GM20000 (cell line): ENCODE data around the gene CAPNS1.

Source experiments
- DNase-seq: peaks from one replicate; pipeline ENCODE4 v3.0.0; 2012; ENCODE audit warnings: low spot score
- CTCF ChIP-seq: IDR thresholded peaks from 2 replicates; pipeline ENCODE4 v1.5.1; 2012; ENCODE audit warnings: mild to moderate bottlenecking, control low read depth; ENCODE audit errors: extremely low read depth, missing control alignments

CAPNS1 gene

GRCh38 chr19:36099166-36099785 is 40.6 kb upstream of the CAPNS1 start:
- no peak for TF ChIP-seq CTCF
- no peak for DNase-seq

- DNase-seq = no peak
- no peak for TF ChIP-seq CTCF
These were observed 39.4 kb upstream of the CAPNS1 start for GRCh38 chr19:36100476-36100875.

GRCh38 chr19:36101550-36102327 is 38.1 kb upstream of the CAPNS1 start:
- TF ChIP-seq CTCF = no peak
- DNase-seq = no peak

GRCh38 chr19:36103040-36103626 is 36.7 kb upstream of the CAPNS1 start:
- TF ChIP-seq CTCF = no peak
- no peak for DNase-seq

GRCh38 chr19:36103842-36104552 is 35.9 kb upstream of the CAPNS1 start:
- no peak for TF ChIP-seq CTCF
- DNase-seq = no peak

- DNase-seq = no peak
These were observed 33.4 kb upstream of the CAPNS1 start for GRCh38 chr19:36106441-36106840.

More at GRCh38 chr19:36106441-36106840, 33.4 kb upstream of the CAPNS1 start:
- TF ChIP-seq CTCF = no peak
